Peyer's patch (tissue), 4 donors: ENCODE results near the gene KLHL3. TPM values are rescaled to one million over a fixed set of nuclear protein-coding genes. Genes with fewer than 3 reads are reported as not detected.
A peak's percentile ranks its signal among the peaks of the same experiment; 100 is the strongest.

Experiments used
- DNase-seq, 3 donors: peaks; one replicate each; pipeline ENCODE4 v3.0.0-alpha.2; 2017 to 2019
- H3K27ac ChIP-seq, 4 donors: fragments of 200-600 bp; sonication (generic); one replicate each; pipeline ENCODE4 v1.5.1; 2016 to 2019
- H3K27me3 ChIP-seq, 2 donors: fragments of 200-600 bp; sonication (generic); one replicate each; pipeline ENCODE4 v1.5.1; 2019
- H3K36me3 ChIP-seq, 3 donors: fragments of 200-600 bp; sonication (generic); one replicate each; pipeline ENCODE4 v1.5.1; 2016 to 2019
- H3K4me1 ChIP-seq, 4 donors: fragments of 200-600 bp; sonication (generic); one replicate each; pipeline ENCODE4 v1.5.1; 2016 to 2019
- H3K4me3 ChIP-seq, 4 donors: fragments of 200-600 bp; sonication (generic); 1 replicate in 3 of 4; 2 replicates in 1 of 4; pipeline ENCODE4 v1.5.1; 2016 to 2019; ENCODE audit warnings: mild to moderate bottlenecking in 1 of 4
- H3K9me3 ChIP-seq, 4 donors: fragments of 200-600 bp; sonication (generic); one replicate each; pipeline ENCODE4 v1.5.1; 2016 to 2019; ENCODE audit warnings: mild to moderate bottlenecking in 1 of 4
- CTCF ChIP-seq, 6 experiments: fragments of 450-650 bp in 4 of 6; fragments of 200-600 bp in 2 of 6; sonication (generic) in 1 of 6; IDR thresholded peaks; one replicate each; pipeline ENCODE4 v1.5.1; 2017 to 2019; ENCODE audit warnings: antibody characterized with exemption in 6 of 6, mild to moderate bottlenecking in 3 of 6, moderate library complexity in 1 of 6
- POLR2A ChIP-seq, 2 donors: fragments of 450-650 bp; IDR thresholded peaks; one replicate each; pipeline ENCODE4 v1.5.1; 2017; ENCODE audit warnings: antibody characterized with exemption in 2 of 2, mild to moderate bottlenecking in 2 of 2, moderate library complexity in 2 of 2
- total RNA-seq, 4 donors: library from RNA; depleted of rRNA; stranded (reverse); fragments of >200 nt; gene quantifications; one replicate each; pipeline ENCODE4 v1.1.0, GENCODE V29; 2016

Gene KLHL3
- total RNA-seq, 4 donors from 2014 or later = 5.0 to 9.5 (median 6.3) TPM

GRCh38 chr5:137754961-137755762 lies 19.3 kb upstream of the KLHL3 start:
- no peak for DNase-seq
- H3K27ac ChIP-seq = peak overlapping the region; percentile 95 to 99 (median 98)
- no peak for TF ChIP-seq CTCF (IDR thresholded peaks at IDR 0.05)
- TF ChIP-seq POLR2A (IDR thresholded peaks at IDR 0.05) = no peak
- peaks cover 0 to 17% (median 0%) of the 10 kb centered on the region in 4 donors for H3K4me1 ChIP-seq
- no peaks in the 10 kb centered on the region for H3K27me3 ChIP-seq
- no peaks in the 10 kb centered on the region for H3K36me3 ChIP-seq
- peak overlapping the region; percentile 64 to 88 (median 74) for H3K4me3 ChIP-seq
- no peaks in the 10 kb centered on the region for H3K9me3 ChIP-seq

DNA sequence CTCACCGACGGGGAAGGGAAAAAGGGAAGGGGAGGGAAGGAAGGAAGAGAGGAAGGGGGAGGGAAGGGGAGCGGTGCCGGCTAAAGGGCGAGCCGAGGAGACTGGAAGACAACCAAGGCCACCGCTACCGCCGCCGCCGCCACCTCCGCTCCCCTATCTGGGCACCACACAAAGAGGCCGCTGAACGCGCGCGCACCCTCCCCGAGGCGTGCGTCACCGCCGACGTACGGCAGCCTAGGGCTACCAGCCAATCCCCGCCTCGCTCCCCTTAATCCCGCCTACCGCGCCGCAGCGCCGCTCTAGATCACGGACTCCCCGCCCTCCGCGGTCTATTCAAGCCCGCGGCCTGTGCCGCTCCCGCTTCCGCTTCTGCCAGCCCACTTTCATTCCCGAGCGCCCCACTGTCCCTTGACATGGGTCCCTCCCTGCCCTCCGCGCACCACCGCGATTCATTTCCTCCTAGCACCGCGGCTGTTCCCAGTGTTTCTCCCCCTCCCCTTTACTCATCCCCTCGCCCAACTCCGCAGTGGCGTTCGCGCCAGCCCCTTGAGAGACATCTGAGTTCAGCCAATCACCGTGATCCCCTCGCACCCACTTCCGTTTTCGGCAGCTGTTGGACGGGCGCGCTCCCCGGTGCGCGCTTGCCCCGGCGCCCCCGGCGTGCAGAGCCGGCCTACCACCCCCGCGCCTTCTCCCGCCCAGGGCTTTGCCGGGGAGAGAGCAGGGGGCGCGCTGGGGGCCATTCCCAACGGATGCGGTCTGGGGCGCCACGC lies 18.5 kb upstream of the KLHL3 start, which contains the start of gene HNRNPA0:
Gene HNRNPA0, minus strand, starts transcription at position 176 of the 773 bp plus-strand sequence. CDS start 297 bp downstream, outside the sequence.
- peak; percentile 98 to 99 (median 98) for DNase-seq
- H3K27ac ChIP-seq = peak within 1 kb of the TSS; percentile 95 to 99 (median 98)
- H3K4me1 ChIP-seq = peaks cover 0 to 19% (median 0%) of the 10 kb centered on the region in 4 donors
- H3K4me3 ChIP-seq = peak within 1 kb of the TSS; percentile 64 to 88 (median 74)
- TF ChIP-seq POLR2A (IDR thresholded peaks at IDR 0.05) (peak; percentile 96 to 99), CTCF (IDR thresholded peaks at IDR 0.05) (no peak)
- no peaks in the 10 kb centered on the region for H3K36me3 ChIP-seq
- H3K27me3 ChIP-seq = no peaks in the 10 kb centered on the region
- no peaks in the 10 kb centered on the region for H3K9me3 ChIP-seq

DNA sequence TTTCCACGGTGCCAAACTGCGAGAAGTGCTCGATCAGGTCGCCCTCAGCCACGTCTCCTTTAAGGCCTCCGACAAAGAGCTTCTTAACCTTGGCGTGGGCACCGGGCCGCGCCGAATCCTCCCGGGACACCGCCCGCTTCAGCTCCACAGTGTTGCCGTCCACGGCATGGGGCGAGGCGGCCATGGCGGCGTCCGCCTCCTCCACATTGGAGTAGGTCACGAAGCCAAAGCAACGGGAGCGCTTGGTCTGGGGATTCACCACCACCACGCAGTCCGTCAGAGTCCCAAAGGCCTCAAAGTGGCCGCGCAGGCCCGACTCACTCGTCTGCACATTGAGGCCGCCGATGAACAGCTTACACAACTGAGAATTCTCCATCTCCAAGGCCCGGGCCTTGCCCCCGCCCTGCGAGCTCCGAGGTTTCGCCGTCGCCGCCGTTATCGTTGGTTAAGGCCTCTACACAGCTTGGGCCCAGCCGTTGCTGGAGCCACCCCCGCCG lies 17.9 kb upstream of the KLHL3 start:
- no peak for DNase-seq
- Histone ChIP-seq H3K27ac (peak overlapping the region; percentile 95 to 99 (median 98)), H3K4me1 (peaks cover 0 to 19% (median 0%) of the 10 kb centered on the region in 4 donors), H3K27me3 (no peaks in the 10 kb centered on the region), H3K36me3 (no peaks in the 10 kb centered on the region), H3K9me3 (no peaks in the 10 kb centered on the region), H3K4me3 (peak overlapping the region; percentile 64 to 88 (median 74))
- TF ChIP-seq CTCF (IDR thresholded peaks at IDR 0.05) (no peak), POLR2A (IDR thresholded peaks at IDR 0.05) (no peak)

GRCh38 chr5:137752905-137753690 lies 17.2 kb upstream of the KLHL3 start:
- DNase-seq = peak; percentile 46 to 71 (median 67)
- no peaks in the 10 kb centered on the region for H3K36me3 ChIP-seq
- peaks cover 0 to 19% (median 0%) of the 10 kb centered on the region in 4 donors for H3K4me1 ChIP-seq
- no peaks in the 10 kb centered on the region for H3K27me3 ChIP-seq
- no peaks in the 10 kb centered on the region for H3K9me3 ChIP-seq
- H3K4me3 ChIP-seq = peak overlapping the region; percentile 64 to 88 (median 74)
- peak overlapping the region; percentile 95 to 99 (median 98) for H3K27ac ChIP-seq
- TF ChIP-seq CTCF (IDR thresholded peaks at IDR 0.05) (peak in 1 of 6 experiments; percentile 1), POLR2A (IDR thresholded peaks at IDR 0.05) (no peak)
